Hematopoietic multipotent progenitor cell treated with erythropoietin and hydrocortisone succinate and interleukin-3 and kit ligand, for 6 days (in vitro differentiated cells): Measurements from ENCODE around the gene CCDC89.
"Not testable (repeated sequence)": the region's sequence is repeated elsewhere in the genome, so short reads cannot be mapped to it uniquely, and the experiment has no call there.

Experiments used
- DNase-seq: peaks from one replicate; pipeline ENCODE4 v3.0.0-alpha.2; 2015

CCDC89 gene

DNA sequence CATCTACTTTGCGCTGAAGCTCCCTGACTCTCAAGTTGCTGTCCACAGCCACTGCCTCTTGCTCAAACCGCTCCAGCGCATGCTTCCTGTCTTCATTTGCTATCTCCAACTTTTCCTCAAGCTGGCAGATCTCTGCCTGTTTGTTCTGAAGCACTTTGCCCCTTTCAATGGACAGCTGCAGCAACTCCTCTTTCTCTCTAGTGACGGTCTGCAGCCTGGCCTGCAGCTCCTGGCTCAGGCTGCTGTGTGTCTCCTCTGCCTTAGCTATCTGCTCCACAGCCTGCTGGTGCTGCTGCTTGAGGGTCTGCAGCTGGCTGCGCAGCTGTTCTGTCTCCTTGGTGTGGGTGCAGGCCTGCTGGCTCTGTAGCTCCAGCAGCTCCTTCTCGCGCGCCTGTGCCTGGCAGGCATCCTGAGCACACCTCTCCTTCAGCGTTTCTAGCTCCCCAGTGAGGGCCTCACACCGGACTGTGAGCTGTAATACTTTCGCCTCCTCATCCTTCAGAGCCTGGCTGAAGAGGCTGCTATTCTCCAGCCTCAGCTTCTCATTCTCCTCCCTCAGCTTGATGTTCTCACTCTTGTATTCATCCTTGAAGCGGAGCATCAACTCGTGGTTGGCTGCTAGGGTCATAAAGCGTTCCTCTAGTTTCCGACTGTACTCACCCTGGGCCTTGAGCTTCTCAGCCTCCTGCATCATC, 723 bp downstream of the CCDC89 start:
- no peak for DNase-seq

DNA sequence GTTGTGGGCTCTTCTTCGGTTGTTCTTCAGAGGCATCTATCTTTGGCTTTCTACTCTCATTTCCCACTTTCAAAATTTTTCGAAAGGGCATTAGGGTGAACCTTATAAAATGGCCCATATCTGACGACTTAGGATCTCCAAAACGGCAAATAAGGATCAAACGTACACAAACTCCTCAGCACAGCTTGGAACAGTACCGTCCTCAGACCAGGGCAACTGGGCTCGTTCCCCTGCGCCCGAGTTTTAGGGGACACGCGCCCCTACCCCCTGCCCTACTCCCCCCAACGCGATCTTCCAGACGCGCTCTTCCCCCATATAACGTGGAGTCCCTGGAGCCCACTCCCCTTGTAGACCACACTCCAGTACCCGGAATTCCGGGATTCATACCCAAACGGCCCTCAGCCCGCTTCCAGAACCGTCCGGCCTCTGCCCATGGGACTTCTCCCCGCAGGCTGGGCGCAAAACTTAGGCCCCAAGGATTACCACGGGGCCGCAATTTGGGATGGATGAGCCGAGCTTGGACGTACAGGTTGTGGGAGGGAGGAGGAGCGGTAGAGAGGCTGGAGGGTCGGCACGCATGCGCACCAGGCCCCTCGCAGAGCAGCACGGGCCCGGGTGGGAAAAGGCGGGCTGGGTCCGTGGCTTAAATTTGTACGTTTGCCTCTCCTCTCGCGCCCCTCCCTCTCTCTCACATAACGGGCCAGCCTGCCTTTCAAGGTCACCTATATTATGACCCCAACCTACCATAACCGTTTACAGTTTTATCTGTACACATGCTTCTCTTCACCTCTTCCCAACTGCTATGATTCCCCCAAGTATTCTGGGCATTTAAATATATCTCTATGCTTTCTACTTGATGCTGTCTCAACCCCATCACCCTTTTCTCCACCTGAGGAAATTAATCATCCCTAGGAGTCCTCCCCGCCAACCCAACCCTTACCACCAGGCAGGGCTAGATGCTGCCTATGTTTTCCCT, 3.4 kb downstream of the CCDC89 start:
- DNase-seq = peak; percentile 79

DNA sequence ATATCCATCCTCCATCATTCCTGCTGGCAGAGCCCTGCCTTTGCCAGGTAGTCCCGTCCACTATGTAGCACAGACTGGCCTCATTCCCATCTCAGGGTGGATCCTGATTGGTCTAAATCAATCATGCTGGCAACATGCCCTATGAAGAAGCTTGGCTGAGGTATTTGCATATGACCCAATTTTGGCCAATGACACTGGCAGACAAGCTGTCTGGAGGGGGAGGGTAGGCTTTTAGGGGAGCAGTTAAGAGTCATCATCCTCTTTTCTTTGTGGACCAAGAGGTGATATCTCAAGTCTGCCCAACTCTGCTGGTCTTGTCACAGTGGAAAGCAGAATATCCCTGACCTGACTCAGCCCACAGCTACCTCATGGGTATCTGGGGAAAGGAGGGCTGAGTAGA, 5.1 kb downstream of the CCDC89 start:
- DNase-seq = peak; percentile 35

DNA sequence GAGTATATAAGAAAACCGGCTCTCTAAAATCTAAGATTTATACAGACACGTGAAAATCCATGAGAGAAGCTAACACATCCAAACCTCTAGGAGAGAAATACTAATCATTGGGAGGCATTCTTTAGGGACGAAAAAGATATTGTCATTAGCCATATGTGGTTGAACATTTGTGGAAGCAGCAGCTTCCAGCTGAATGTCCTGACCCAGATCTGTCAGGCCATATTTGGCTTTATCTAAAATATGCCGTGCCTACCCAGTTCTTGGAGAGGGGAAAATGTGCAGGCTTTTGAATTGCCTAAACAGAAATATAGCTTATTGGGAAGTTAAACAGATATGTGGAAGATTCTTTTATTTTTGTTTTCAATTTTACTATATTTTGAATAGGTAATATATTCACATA, 6.4 kb downstream of the CCDC89 start:
- no peak for DNase-seq

DNA sequence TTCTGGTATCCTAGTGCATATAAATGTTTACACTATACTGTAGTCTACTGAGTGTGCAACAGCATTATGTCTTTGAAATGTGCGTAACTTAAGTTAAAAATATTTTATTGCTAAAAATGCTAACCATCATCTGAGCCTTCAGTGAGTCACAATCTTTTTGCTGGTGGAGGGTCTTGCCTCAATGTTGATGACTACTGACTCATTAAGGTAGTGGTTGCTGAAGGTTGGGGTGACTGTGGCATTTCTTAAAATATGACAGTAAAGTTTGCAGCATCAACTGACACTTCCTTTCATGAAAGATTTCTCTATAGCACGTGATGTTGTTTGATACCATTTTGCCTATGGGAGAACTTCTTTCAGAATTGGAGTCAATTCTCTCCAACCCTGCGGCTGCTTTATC, 12.6 kb downstream of the CCDC89 start:
- no peak for DNase-seq

DNA sequence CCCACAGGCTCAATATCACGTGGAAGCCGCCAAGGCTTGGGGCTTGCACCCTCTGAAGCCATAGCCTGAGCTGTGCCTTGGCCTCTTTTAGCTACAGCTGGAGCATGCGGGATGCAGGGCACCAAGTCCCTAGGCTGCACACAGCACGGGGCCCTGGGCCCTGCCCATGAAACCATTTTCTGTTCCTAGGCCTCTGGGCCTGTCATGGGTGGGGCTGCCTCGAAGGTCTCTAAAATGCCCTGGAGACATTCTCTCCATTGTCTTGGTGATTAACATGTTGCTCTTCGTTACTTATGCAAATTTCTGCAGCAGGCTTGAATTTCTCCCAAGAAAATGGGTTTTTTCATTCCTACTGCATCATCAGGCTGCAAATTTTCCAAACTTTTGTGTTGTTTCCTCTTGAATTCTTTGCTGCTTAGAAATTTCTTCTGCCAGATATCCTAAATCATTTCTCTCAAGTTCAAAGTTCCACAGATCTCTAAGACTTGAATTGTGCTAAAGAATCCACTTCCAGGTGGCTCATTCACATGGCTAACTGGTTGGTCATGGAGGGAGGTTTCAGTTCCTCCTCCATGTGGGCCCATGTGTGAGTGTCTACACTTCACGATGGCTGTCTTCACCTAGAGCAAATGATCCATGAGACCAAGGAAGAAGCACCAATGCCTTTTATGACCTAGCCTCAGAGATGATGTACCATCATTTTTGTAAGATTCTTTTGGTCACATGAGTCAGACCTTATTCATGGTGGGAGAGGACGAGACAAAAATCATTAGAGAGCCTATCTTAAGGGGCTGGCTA, 13.7 kb downstream of the CCDC89 start:
- DNase-seq = no peak

DNA sequence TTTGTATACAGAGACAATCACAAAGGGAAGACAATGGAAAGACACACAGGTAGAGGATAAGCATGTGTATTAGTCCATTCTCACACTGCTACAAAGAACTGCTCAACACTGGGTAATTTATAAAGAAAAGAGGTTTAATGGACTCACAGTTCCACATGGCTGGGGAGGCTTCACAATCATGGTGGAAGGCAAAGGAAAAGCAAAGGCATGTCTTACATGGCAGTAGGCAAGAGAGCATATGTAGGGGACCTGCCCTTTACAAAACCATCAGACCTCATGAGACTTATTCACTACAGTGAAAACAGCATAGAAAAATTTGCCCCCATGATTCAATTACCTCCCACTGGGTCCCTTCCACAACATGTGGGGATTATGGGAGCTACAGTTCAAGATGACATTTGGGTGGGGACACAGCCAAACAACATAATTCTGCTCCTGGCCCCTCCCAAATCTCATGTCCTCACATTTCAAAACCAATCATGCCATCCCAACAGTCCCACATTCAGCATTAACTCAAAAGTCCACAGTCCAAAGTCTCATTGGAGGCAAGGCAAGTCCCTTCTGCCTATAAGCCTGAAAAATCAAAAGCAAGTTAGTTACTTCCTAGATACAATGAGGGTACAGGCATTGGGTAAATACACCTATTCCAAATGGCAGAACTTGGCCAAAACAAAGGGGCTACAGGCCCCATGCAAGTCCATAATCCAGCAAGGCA, 14.9 kb downstream of the CCDC89 start:
- not testable (repeated sequence) for DNase-seq

DNA sequence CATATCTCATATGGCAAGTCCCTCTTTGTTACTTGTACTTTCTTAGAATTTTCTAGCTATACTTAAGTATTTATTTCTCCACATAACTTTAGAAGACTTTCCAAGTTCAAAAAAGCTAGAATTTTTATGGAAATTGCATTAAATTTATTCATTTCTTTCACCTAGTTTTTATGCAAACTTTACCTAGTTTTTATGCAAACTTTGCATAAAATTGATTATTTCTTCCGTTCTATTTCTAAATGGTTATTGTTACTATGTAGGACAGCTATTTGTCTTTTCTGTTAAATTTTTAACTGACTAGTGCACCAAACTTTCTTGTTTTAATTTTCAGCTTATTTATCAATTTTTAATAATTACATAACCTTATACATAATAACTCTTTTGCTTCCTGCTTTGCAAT, 17.8 kb downstream of the CCDC89 start:
- DNase-seq = no peak

DNA sequence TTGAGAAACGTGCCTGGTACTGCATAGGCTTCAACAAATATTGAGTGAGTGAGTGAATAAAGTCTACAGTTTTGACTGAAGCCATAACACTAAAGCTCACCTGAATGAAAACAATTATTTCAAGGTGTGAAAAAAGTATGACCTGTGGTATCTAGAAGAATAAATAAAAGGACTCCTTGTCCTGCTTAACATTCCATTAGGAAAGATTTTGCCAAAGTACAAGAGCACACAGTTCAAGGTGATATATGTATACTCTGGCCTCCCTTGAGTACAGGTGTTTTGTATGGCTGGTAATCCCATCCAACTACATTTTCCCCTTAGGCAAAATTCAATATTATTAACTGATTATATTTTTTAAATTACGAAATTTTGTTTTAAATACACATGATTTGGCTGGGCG, 19.3 kb downstream of the CCDC89 start:
- DNase-seq = no peak

DNA sequence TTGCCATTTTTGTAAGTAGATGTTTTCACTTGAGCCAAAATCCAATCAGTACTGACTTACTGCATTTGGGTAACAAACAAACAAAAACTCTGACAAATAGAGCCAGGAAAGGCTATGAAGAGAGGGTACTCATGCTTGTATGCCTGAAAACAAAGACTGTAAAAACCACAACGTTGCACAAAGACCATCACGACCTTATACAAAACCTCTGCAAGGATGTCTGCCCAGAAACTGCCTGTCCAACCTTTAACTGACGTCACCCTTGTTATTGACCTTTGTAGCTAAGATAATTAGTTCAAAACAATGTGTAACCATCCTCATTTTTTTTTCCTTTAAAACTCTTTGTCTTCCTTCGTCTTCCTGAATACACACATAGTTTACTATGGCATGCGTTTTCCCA, 20.3 kb downstream of the CCDC89 start:
- DNase-seq = no peak

DNA sequence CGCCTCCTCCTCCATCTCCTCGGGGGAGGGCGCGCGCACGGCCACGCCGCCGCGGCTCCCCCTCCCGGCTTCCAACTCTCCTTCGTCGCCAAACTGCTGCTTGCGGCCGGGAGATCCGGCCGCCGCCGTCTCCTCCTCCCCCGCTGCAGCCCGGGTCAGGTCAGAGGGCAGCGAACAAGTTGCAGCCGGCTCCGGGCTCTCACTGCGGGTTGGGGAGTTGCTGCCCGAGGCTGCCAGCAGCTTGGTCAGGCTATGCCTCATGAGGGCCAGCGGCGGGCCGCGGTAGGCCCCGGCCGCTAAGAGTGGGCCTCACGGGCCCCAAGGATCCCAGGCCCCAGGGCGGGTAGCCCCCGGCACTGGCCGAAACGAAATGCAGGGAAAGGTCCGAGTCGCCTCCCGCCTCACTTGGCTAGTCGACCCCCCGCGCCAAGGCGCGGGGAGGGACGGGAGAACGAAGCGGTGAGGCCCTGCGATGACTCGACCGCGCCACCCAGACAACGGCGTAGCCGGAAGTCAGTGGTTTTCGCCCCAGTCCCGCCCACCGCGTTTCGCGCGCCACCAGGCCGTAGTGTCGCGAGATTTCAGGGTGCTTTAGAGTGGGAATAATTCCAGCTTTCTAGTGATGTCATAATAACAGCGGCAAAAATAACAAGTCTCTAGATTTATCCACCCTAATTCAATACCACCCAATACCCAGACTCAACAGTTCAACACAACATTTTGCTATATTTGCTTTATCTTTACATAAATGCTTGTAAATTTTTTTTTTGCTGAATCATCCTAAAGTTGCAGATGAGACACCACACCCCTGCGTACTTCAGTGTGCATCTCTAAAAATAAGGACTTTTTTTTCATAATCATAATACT, 21.1 kb downstream of the CCDC89 start, which contains the start of gene CREBZF:
Gene CREBZF (minus strand): TSS at position 515 of the 867 bp plus-strand sequence. CDS start 254 bp downstream, at position 261.
- DNase-seq = peak; percentile 98

DNA sequence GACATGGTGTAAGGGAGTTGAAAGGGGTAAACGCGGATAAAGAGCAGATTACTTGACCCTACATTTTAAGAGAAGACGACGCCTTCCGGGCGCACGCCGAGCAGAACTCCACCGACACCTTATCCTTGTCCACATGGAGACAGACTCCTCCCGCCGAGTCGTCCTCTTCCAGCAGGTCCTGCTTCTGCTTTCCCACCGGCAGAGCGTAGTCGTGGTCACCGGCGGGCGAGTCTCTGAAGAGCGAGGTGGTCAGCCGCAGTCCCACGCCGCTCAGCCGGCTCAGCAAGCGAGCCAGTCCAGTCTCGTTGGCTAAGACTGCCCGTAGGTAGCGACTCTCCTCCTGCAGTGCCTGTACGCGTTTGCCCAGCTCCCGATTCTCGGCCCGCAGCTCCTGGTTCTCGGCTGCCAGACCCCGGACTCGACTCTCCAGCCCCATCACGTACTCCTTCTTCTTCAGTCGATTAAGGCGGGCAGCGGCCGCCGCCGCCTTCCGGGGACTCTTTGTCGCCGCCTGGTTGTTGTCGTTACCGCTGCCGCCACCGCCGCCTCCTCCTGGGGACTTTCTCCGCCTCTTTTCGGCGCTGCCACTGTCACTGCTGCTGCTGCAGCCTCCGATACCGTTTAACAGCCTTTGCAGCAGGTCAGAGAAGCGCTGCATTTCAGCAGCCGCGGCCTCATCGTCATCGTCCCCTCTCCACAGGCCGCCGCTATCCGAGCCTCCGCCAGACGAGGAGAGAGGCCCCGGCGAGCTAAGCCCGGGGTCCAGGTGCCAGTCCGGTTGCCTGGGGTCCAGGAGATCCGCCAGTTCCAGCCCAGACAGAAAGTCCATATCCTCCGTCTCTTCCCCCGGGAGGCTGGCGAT, 22.0 kb downstream of the CCDC89 start:
- DNase-seq = peak; percentile 91

DNA sequence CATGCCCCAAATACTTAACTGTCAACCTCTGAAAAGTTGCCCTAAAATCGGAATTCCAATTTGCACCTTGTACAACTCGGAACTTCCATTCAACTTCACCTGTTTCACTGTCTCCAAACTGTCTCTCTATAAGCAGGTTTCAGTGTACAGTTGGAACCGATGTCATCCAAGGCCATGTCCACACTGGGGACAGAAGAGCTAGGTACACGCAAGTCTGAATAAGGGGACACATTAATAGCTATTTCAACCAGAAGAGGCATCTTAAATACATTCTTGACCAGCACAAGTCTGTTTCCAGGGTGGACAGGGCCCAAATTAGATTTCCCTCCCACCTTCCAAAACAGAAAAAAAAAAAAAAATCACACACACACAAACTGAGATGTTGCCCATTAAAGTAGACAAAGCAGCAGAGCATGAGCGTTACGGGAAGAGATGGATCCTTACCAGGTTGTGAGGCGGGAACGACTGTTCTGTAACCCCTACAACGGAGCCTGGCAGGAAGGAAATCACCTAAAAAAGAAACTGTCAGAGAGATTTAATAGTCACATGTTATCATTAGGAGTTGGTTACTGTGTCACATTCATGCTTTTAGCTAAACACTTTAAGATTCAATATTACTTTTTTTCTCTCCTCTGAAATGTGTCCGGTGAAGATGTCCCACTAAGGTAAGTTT, 22.8 kb downstream of the CCDC89 start:
- DNase-seq = no peak

DNA sequence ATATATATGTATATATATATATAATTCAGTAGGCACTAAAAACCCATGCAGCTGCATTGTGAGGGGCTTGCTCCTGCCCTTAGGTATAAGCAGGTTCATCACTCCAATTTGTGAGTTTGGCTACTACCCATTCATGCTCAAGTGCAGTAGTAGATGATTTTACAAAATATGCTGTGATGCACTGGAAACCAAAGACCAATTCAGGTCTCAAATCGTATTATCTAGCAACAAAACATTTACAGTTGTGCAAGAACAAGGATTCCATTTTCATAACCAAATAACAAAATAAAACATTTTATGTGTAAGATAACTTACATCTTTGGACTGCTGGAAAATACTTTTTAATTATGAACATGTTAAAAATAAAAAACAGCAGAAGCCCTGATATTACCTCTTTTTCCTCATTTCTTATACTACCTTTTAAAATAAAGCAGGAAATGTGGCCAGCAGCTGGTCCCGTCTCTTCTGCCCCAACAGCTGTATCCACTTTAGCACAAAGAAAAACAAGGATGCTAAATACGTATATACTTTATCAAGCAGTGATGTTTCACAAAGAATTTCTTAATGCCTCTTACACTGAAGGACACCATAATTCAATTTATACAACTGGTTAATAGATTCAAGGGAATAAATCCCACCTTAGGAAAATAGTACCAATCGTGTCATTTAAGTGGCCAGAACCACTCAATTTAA, 23.9 kb downstream of the CCDC89 start:
- no peak for DNase-seq

DNA sequence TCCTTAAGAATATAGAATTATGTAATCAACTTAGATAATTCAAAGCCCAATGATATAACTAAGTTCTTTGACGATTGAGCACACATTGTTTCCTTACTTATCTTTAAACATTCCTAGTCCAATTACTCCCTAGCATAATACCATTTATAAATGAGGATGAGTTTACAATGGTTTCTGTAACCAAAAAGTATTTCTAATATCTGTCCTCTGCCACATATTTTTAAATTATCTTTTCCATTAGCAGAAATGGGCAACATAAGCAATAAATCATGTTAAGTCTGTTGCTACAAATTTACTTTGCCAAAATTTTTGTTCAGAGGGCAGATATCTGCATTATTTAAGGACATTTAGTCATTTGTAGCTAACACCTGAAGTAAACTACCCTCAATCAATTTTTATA, 27.8 kb downstream of the CCDC89 start:
- no peak for DNase-seq

DNA sequence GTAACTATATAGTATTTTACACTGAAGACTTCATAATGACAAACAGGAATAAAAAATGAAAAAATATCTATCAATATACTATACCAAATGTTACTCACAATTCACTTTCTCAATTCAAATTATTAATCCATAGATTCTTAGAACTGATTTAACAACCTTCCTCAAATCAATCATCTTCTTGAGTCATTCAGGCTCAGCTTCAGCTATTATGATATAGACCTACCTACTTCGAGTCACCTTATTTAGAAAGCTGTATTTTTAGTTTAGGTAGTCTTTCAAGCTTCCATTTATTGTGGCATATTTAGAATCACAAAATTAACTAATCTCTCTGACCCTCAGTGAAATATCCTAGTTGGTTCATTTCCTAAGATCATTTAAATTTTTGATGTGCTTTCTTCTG, 29.2 kb downstream of the CCDC89 start:
- no peak for DNase-seq

DNA sequence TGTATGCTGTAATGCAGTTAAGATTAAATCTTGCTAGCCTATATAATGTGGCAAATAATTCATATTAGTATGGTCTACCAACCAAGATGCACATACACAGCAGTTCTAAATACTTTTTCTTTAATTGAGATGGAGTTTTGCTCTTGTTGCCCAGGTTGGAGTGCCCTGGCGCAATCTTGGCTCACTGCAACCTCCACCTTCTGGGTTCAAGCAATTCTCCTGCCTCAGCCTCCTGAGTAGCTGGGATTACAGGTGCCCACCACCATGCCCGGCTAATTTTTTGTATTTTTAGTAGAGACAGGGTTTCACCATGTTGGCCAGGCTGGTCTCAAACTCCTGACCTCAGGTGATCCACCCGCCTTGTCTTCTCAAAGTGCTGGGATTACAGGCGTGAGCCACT, 31.7 kb downstream of the CCDC89 start:
- not testable (repeated sequence) for DNase-seq

DNA sequence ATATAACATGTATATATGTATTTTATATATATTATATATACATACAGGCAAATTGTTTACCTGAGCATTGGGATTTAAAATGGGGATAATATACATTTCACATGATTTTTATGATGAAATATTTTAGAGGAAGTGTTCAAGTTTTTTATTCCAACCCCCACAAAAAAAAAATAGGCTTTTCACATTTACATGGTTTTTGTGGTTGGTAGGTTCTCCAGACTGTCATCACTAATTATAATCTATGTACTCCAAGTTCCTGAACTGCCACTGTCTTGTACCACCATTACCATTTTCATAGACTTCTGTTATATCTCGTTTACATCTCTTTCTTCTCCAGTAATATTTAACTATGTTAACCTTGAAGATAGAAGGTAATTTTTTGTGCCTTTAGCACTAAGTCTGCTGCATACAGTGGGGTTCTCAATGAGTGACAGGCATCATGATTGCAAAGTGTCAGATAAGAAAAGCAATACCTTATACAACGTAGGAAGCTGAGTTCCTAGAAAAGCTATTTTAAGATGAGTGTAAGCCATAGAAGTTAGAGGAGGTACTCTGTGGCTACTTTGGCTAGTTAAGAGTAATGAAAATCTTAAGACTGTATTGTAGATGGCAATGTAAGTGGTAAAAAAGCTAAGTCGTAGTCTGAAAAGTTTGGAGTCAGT, 33.1 kb downstream of the CCDC89 start:
- peak; percentile 51 for DNase-seq

DNA sequence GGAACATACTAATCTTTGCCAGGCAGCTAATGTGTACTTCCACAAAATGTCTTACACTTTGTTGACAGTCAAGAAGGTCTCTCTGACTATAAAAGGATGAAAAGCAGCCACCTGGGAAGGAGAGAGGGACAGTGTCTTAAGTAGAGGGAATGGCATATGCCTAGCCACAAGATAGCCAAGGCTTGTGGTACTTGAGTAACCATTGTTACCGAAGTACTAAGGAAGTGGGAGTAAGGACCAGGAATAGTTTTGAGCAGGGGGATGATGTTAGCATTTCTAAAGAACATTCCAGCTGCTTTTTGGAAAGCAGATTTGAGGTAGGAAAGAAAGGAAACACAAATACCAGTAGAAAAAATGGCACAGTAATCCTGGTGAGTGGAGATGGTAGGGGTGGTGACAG, 34.9 kb downstream of the CCDC89 start:
- DNase-seq = no peak
